PC-9 (cell line): Measurements from ENCODE around the gene APPL2. TPM values are rescaled to one million over a fixed set of nuclear protein-coding genes. Genes with fewer than 3 reads are reported as not detected.

Experiments
- BruUV-seq: library from RNA; stranded (reverse); fragments of 400-500 nt; replicated peaks from 2 replicates; lab custom pipeline; 2021; lab: Mats Ljungman, UMichigan
- CTCF ChIA-PET: fragments of 300-600 bp; sonication (Branson Sonifier 250); formaldehyde crosslinking; loops from one replicate; lab custom pipeline; 2022; ENCODE audit warnings: antibody characterized with exemption; lab: Charles Lee
- POLR2A ChIA-PET: fragments of 300-600 bp; sonication (Branson Sonifier 250); formaldehyde crosslinking; loops from one replicate; lab custom pipeline; 2022; ENCODE audit warnings: antibody characterized with exemption; ENCODE audit not compliant: unreplicated experiment; lab: Charles Lee
- DNase-seq, 2 experiments: peaks; one replicate each; pipeline versions ENCODE4 v3.0.0 to v3.0.0-alpha.2; 2015 to 2022; ENCODE audit warnings: mixed read lengths in 1 of 2
- H2AFZ ChIP-seq: fragments of 200-600 bp; sonication (generic); 2 replicates; pipeline ENCODE4 v1.8.1; 2017; ENCODE audit warnings: antibody characterized with exemption
- H3F3A ChIP-seq: fragments of 200-600 bp; sonication (generic); 2 replicates; pipeline ENCODE4 v1.8.1; 2017; ENCODE audit warnings: antibody characterized with exemption, mild to moderate bottlenecking, low read depth; ENCODE audit not compliant: insufficient read depth
- H3K27ac ChIP-seq: fragments of 200-600 bp; sonication (generic); 2 replicates; pipeline ENCODE4 v1.6.1; 2016; ENCODE audit warnings: mixed run types
- H3K27me3 ChIP-seq: fragments of 200-600 bp; sonication (generic); 2 replicates; pipeline ENCODE4 v1.6.1; 2016; ENCODE audit warnings: low read depth, mixed run types; ENCODE audit not compliant: insufficient read depth
- H3K36me3 ChIP-seq: fragments of 200-600 bp; sonication (generic); 2 replicates; pipeline ENCODE4 v1.6.1; 2016; ENCODE audit warnings: low read depth, mixed run types
- H3K4me1 ChIP-seq: fragments of 200-600 bp; sonication (generic); replicated peaks from 2 replicates; pipeline ENCODE4 v1.6.1; 2016; ENCODE audit warnings: mixed run types; ENCODE audit not compliant: insufficient read depth
- H3K4me2 ChIP-seq: fragments of 200-600 bp; sonication (generic); 2 replicates; pipeline ENCODE4 v1.6.1; 2017; ENCODE audit warnings: mixed run types
- H3K4me3 ChIP-seq: fragments of 200-600 bp; sonication (generic); 2 replicates; pipeline ENCODE4 v1.6.1; 2016; ENCODE audit warnings: mixed run types
- H3K79me2 ChIP-seq: fragments of 200-600 bp; sonication (generic); 2 replicates; pipeline ENCODE4 v1.6.1; 2017; ENCODE audit warnings: low read depth, mixed run types
- H3K9me2 ChIP-seq: fragments of 200-600 bp; sonication (generic); 2 replicates; pipeline ENCODE4 v1.8.1; 2017; ENCODE audit warnings: mild to moderate bottlenecking; ENCODE audit not compliant: insufficient read depth
- H3K9me3 ChIP-seq: fragments of 200-600 bp; sonication (generic); 2 replicates; pipeline ENCODE4 v1.8.1; 2016; ENCODE audit warnings: low read depth; ENCODE audit not compliant: insufficient read depth
- H4K20me1 ChIP-seq: fragments of 200-600 bp; sonication (generic); 2 replicates; pipeline ENCODE4 v1.8.1; 2017; ENCODE audit not compliant: insufficient read depth
- EZH2 ChIP-seq: fragments of 200-600 bp; sonication (generic); IDR thresholded peaks from 2 replicates; pipeline ENCODE4 v1.8.0; 2017; ENCODE audit warnings: antibody characterized with exemption, low read depth
- intact Hi-C: fragments of 100-400 bp; cut with micrococcal nuclease; formaldehyde crosslinking; loops from one replicate; pipeline ENCODE4 v1.10.0; 2022; ENCODE audit not compliant: unreplicated experiment
- total RNA-seq: library from RNA; stranded (reverse); gene quantifications from 2 replicates; pipeline ENCODE4 v1.2.3, GENCODE V29; 2021
- TF ChIP-seq, protein P1 (sequence below): fragments of 200-600 bp; sonication (generic); conservative IDR thresholded peaks from 2 replicates; pipeline ENCODE4 v1.6.1; 2017; ENCODE audit warnings: mixed run types, antibody characterized with exemption, mild to moderate bottlenecking, moderate library complexity

Gene APPL2
- total RNA-seq, 1 experiment from 2014 or later, result 24.3 TPM

DNA sequence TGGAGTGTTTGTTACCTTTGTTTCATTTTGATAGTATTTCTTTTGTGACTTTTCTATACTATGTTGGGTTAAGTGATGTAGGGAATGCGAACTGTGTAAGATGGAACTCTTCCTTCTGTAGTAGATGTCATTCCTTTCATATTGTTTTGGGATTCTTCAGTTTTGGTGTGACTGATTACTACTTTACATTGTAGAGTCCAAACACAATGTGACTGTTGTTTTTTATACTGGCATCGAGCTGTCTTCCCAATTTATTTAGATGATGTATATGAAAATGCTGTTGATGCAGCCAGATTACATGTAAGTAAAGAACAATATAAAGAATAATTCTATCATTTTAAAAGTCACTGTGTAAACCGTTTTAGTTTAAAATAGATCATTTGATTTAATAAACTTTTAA is 93.7 kb downstream of the APPL2 start:
- DNase-seq, result no peak
- TF ChIP-seq EZH2, result no peak
- TF ChIP-seq, protein P1, sequence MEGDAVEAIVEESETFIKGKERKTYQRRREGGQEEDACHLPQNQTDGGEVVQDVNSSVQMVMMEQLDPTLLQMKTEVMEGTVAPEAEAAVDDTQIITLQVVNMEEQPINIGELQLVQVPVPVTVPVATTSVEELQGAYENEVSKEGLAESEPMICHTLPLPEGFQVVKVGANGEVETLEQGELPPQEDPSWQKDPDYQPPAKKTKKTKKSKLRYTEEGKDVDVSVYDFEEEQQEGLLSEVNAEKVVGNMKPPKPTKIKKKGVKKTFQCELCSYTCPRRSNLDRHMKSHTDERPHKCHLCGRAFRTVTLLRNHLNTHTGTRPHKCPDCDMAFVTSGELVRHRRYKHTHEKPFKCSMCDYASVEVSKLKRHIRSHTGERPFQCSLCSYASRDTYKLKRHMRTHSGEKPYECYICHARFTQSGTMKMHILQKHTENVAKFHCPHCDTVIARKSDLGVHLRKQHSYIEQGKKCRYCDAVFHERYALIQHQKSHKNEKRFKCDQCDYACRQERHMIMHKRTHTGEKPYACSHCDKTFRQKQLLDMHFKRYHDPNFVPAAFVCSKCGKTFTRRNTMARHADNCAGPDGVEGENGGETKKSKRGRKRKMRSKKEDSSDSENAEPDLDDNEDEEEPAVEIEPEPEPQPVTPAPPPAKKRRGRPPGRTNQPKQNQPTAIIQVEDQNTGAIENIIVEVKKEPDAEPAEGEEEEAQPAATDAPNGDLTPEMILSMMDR, result no peak
- Histone ChIP-seq H2AFZ (no peak overlapping the region), H3K27me3 (no peaks in the 10 kb centered on the region), H3K27ac (no peak overlapping the region), H3K4me1 (no peaks in the 10 kb centered on the region), H3K36me3 (peaks cover 28% of the 10 kb centered on the region), H3K9me2 (no peaks in the 10 kb centered on the region), H3F3A (peaks cover 6% of the 10 kb centered on the region; the same call in 1 of the 2 replicates), H3K4me2 (no peak overlapping the region), H3K4me3 (no peak overlapping the region), H3K9me3 (no peaks in the 10 kb centered on the region), H4K20me1 (no peaks in the 10 kb centered on the region; the same call in 1 of the 2 replicates), H3K79me2 (no peaks in the 10 kb centered on the region)
- ChIA-PET CTCF (no interaction called here), POLR2A (no interaction called here)
- BruUV-seq, result no TSS peak
- intact Hi-C loops, result loop anchor here (10.0 kb wide), 1 partner anchor 1197 kb away; no protein-coding TSS in a partner anchor

- Histone ChIP-seq H2AFZ (no peak overlapping the region), H3F3A (peaks cover 6% of the 10 kb centered on the region; the same call in 1 of the 2 replicates), H3K4me2 (no peak overlapping the region), H3K9me2 (no peaks in the 10 kb centered on the region), H3K27me3 (no peaks in the 10 kb centered on the region), H3K79me2 (no peaks in the 10 kb centered on the region), H3K27ac (no peak overlapping the region), H3K4me3 (no peak overlapping the region), H3K4me1 (no peaks in the 10 kb centered on the region), H3K9me3 (no peaks in the 10 kb centered on the region), H4K20me1 (no peaks in the 10 kb centered on the region; the same call in 1 of the 2 replicates), H3K36me3 (peaks cover 24% of the 10 kb centered on the region)
- no peak for DNase-seq
- BruUV-seq, result no TSS peak
- ChIA-PET POLR2A (no interaction called here), CTCF (no interaction called here)
- intact Hi-C loops, result loop anchor here (10.0 kb wide), 1 partner anchor 1197 kb away; no protein-coding TSS in a partner anchor
- TF ChIP-seq, protein P1, result no peak
- no peak for TF ChIP-seq EZH2
Measured at GRCh38 chr12:105141320-105141922, 94.6 kb downstream of the APPL2 start.

- no peak for DNase-seq
- Histone ChIP-seq H3K79me2 (no peaks in the 10 kb centered on the region), H3K27ac (no peak overlapping the region), H3K36me3 (peaks cover 20% of the 10 kb centered on the region), H2AFZ (no peak overlapping the region), H3K4me2 (no peak overlapping the region), H3F3A (peaks cover 6% of the 10 kb centered on the region; the same call in 1 of the 2 replicates), H4K20me1 (no peaks in the 10 kb centered on the region; the same call in 1 of the 2 replicates), H3K4me3 (no peak overlapping the region), H3K9me2 (no peaks in the 10 kb centered on the region), H3K4me1 (no peaks in the 10 kb centered on the region), H3K9me3 (no peaks in the 10 kb centered on the region), H3K27me3 (no peaks in the 10 kb centered on the region)
- no TSS peak for BruUV-seq
- no peak for TF ChIP-seq EZH2
- TF ChIP-seq, protein P1, result no peak
- ChIA-PET CTCF (no interaction called here), POLR2A (interaction anchor here (1.0 kb wide), 1 partner anchor 1017 kb away, joined by 5 read pairs; no protein-coding TSS in a partner anchor)
- intact Hi-C loops, result no loop called here
Measured at GRCh38 chr12:105138248-105138647, 97.7 kb downstream of the APPL2 start.

Other genes starting within 250 kb of the APPL2 start
- 20.1 and 21.7 TPM in 2 replicates for gene NOPCHAP1, start 249.9 kb downstream of the APPL2 start, total RNA-seq
- 2.2 and 5.0 TPM in 2 replicates for gene ALDH1L2, start 151.7 kb downstream of the APPL2 start, total RNA-seq
- 25.5 and 28.7 TPM in 2 replicates for gene WASHC4, start 128.4 kb downstream of the APPL2 start, total RNA-seq
- gene C12orf75, start 94.5 kb upstream of the APPL2 start, total RNA-seq, result 0.83 and 1.3 TPM in 2 replicates